ENCODE results near the gene GUCY1A2.
"Not testable (repeated sequence)": the region's sequence is repeated elsewhere in the genome, so short reads cannot be mapped to it uniquely, and the experiment has no call there.

Gene GUCY1A2

DNA sequence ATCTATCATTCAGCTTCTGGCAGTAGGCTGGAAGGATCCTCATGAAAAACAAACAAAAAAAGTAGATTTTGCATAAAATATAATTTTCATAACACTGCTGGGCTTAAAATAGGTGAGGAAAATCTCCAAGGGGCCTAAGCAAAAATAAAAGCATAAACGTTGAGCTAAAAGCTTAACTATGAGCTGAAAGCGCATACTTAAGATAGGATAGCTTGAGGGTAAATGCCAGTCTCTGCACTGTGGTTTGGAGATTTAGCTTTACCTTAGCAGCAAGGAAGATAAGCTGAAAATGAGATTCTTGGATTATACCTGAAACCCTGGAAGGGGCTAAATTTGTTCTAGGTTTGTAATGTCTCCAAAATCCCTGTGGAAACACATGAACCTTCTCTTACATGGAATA lies 183.7 kb downstream of the GUCY1A2 start:
- DNase-seq (no peak), ATAC-seq (replicated peaks) (no peak)
- no peaks in the 10 kb centered on the region for H3K36me3 Mint-ChIP-seq (ENCODE audit: insufficient read depth)
- no peaks in the 10 kb centered on the region for H3K27me3 Mint-ChIP-seq
- no peak overlapping the region for H3K4me3 Mint-ChIP-seq
- peaks cover 8 to 17% of the 10 kb centered on the region in 2 donors for H3K9me3 Mint-ChIP-seq
- H3K27ac Mint-ChIP-seq: no peak overlapping the region
- H3K4me1 Mint-ChIP-seq (ENCODE audit: low read depth in 2 of 2): no peaks in the 10 kb centered on the region

DNA sequence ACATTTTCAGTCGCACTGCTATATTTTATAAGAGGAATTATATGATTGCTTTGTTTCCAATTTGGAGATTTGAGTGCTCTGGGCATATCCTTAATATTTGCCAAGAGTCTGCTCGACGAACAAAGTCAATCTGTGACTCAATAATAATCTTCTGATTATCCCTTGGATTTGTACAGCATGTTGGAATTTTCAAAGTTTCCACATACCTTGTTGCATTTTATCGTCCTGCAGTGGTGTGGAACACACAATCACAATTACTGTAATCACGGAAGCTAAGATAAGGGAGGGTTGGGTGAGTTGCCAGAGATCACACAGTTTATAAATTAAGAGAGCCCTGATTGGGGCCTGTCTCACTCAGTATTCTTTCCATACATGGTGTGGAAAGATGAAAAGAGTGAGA lies 189.3 kb downstream of the GUCY1A2 start:
- Mint-ChIP-seq H3K27me3 (no peaks in the 10 kb centered on the region), H3K4me1 (ENCODE audit: low read depth in 2 of 2) (no peaks in the 10 kb centered on the region), H3K9me3 (peaks cover 0 to 8% of the 10 kb centered on the region in 2 donors), H3K27ac (no peak overlapping the region), H3K4me3 (no peak overlapping the region), H3K36me3 (ENCODE audit: insufficient read depth) (no peaks in the 10 kb centered on the region)
- DNase-seq (no peak), ATAC-seq (replicated peaks) (no peak)

DNA sequence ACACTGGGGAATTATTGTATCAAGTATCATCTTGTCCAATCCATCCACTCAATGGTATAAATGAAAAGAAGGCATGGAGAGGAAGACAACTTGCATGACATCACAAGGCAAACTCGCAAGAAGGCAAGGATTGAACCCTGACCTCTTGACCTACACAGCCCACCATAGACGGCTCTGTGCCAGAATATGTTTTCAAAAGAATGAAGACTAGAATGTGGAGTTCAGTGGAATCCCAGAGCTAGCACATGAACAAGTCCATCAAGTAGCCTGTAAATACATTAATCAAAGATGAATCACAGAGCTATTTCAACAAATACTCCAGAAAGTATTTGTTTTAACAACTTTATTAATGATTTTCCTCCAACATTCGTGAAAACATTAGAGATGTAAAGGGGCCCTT lies 189.7 kb downstream of the GUCY1A2 start:
- Mint-ChIP-seq H3K27ac (no peak overlapping the region), H3K4me1 (ENCODE audit: low read depth in 2 of 2) (no peaks in the 10 kb centered on the region), H3K4me3 (no peak overlapping the region), H3K36me3 (ENCODE audit: insufficient read depth) (no peaks in the 10 kb centered on the region), H3K9me3 (peaks cover under 1 to 8% of the 10 kb centered on the region in 2 donors), H3K27me3 (no peaks in the 10 kb centered on the region)
- ATAC-seq (replicated peaks) (no peak), DNase-seq (no peak)

DNA sequence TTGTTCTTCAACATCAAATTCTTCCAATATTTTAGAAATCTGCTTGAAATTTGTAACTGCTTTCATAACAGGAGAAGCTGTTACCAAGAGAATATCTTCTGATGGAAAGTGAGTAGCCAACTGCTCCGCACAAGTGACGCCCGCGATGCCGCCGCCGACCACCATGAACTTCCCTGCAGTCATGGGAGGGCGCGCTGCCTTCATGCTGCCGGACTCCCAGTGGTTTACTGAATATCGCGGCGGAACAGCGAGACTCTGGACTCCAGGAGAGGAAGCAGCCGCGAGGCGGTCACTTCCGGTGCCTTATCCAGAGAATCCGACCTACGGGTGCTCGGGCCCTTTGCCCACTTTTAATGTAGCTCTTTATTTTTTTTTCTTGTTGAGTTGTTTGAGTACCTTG lies 190.6 kb downstream of the GUCY1A2 start:
- Mint-ChIP-seq H3K4me1 (ENCODE audit: low read depth in 2 of 2) (no peaks in the 10 kb centered on the region), H3K27ac (no peak overlapping the region), H3K36me3 (ENCODE audit: insufficient read depth) (no peaks in the 10 kb centered on the region), H3K27me3 (no peaks in the 10 kb centered on the region), H3K9me3 (peaks cover 8 to 9% of the 10 kb centered on the region in 2 donors), H3K4me3 (no peak overlapping the region)
- DNase-seq: no peak
- ATAC-seq (replicated peaks): no peak

DNA sequence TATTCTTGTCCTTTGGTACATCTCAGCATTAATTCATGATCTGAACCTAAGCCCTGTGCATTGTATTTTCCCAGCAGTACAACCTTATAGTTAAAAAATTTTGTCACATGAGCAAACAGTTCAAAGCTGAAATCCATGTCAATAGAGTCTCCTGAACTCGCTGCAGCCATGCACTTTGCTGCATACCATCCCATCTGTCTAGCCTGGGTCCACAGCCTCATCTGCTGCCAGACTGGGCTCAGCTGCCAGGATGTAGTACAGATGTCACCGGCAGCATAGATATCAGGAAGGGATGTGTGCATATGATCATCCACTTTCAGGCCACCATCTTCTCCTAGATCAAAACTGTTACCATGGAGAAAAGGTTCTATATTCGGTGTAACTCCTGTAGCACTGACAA lies 191.7 kb downstream of the GUCY1A2 start:
- not testable (repeated sequence) for H3K36me3 Mint-ChIP-seq (ENCODE audit: insufficient read depth); H3K4me1 Mint-ChIP-seq (ENCODE audit: low read depth in 2 of 2); H3K4me3 Mint-ChIP-seq; ATAC-seq (replicated peaks); H3K27ac Mint-ChIP-seq; H3K27me3 Mint-ChIP-seq; DNase-seq
- H3K9me3 Mint-ChIP-seq: peaks cover 8 to 14% of the 10 kb centered on the region in 2 donors

DNA sequence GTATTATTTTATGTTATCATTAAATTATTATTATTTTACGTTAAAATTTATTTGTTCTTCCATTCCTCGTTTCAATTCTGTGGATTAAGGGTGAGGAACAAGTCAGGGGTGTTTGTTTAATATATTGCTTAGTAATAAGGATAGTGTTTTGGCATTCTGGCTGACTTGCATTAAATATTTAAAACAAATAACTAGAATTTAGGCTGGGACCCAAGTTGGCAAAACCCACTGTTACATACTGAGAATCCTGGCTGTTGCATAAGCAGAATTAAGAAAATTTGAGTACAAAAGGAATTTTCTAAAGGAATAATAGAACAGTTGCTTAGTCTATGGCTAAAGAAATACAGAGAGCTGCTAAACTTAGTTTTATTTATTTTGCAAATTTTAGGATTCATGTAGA lies 196.4 kb downstream of the GUCY1A2 start:
- no peaks in the 10 kb centered on the region for H3K36me3 Mint-ChIP-seq (ENCODE audit: insufficient read depth)
- H3K9me3 Mint-ChIP-seq: peaks cover 2 to 14% of the 10 kb centered on the region in 2 donors
- no peaks in the 10 kb centered on the region for H3K4me1 Mint-ChIP-seq (ENCODE audit: low read depth in 2 of 2)
- H3K27ac Mint-ChIP-seq: no peak overlapping the region
- H3K27me3 Mint-ChIP-seq: no peaks in the 10 kb centered on the region
- DNase-seq (no peak), ATAC-seq (replicated peaks) (no peak)
- no peak overlapping the region for H3K4me3 Mint-ChIP-seq

DNA sequence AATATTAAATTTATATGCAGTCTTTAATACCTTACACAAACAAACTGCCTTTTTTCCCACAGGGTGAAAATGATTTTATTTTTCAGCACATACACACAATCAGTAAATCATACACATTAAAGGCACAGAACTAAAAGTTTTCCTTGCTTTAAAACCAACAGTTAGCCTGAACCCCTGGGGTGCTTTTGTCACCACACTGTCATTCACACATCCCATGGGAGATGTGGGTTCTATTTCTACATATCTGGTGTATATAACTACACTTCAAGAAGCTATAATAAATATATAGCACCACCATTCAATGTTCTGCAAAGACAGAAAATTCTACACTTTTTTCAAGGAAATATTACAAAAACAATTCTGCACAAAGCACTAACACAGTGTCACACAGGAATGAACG lies 197.0 kb downstream of the GUCY1A2 start:
- no peak overlapping the region for H3K27ac Mint-ChIP-seq
- peaks cover 2 to 18% of the 10 kb centered on the region in 2 donors for H3K9me3 Mint-ChIP-seq
- H3K4me1 Mint-ChIP-seq (ENCODE audit: low read depth in 2 of 2): no peaks in the 10 kb centered on the region
- no peak overlapping the region for H3K4me3 Mint-ChIP-seq
- H3K36me3 Mint-ChIP-seq (ENCODE audit: insufficient read depth): no peaks in the 10 kb centered on the region
- H3K27me3 Mint-ChIP-seq: no peaks in the 10 kb centered on the region
- ATAC-seq (replicated peaks): no peak
- no peak for DNase-seq

DNA sequence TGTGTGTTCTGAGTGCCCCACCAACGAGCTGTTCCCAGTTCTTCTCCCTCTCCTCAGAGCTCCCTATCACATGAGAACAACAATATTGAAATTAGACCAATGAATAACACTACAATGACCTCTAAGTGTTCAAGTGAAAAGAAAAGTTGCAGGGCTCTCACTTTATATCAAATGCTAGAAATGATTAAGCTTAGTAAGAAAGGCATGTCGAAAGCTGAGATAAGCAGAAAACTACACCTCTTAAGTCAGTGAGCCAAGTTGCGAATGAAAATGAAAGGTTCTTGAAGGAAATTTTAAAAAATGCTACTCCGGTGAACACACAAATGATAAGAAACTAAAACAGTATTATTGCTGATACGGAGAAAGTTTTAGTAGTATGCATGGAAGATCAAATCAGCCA lies 199.8 kb downstream of the GUCY1A2 start:
- Mint-ChIP-seq H3K27ac (no peak overlapping the region), H3K27me3 (no peaks in the 10 kb centered on the region), H3K9me3 (peaks cover 6 to 20% of the 10 kb centered on the region in 2 donors), H3K36me3 (ENCODE audit: insufficient read depth) (no peaks in the 10 kb centered on the region), H3K4me1 (ENCODE audit: low read depth in 2 of 2) (no peaks in the 10 kb centered on the region), H3K4me3 (no peak overlapping the region)
- ATAC-seq (replicated peaks) (no peak), DNase-seq (no peak)

DNA sequence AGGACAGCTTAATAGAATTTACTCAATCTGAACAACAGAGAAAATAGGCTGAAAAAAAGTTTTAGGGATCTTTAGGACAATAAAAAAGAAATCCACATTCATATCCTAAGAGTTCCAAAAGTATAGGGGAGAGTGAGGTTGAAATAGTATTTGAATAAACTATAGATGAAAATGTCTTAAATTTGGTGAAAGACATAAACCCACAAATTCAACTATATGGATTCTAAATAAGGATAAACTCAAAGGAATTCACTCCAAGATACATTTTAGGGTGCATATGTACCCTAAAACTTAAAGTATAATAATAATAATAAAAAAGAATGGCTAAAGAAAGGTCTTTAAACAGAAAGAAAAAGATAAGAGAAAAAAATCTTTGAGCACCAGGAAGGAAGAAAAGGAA lies 203.1 kb downstream of the GUCY1A2 start:
- no peak overlapping the region for H3K27ac Mint-ChIP-seq
- no peaks in the 10 kb centered on the region for H3K27me3 Mint-ChIP-seq
- H3K4me1 Mint-ChIP-seq (ENCODE audit: low read depth in 2 of 2): no peaks in the 10 kb centered on the region
- H3K9me3 Mint-ChIP-seq: peaks cover 7 to 8% of the 10 kb centered on the region in 2 donors
- H3K36me3 Mint-ChIP-seq (ENCODE audit: insufficient read depth): no peaks in the 10 kb centered on the region
- H3K4me3 Mint-ChIP-seq: no peak overlapping the region
- no peak for ATAC-seq (replicated peaks)
- DNase-seq: no peak

DNA sequence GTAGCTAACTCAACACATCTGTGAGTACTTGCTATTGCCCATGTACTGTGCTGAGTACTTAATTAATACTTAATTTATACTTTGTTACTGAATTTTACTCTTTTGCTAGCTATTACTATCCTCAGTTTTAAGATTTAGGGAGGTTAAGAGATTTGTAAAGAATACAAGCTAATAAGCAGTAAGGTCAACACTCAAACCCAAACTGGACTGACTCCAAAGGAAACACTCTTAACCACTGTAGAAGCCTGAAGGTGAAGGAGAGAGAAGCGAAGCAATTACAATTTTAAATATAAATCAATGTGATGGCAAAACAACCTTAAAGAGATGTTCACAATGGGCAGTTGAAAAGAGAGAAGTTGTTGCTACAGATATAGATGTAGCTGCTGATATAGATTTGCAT lies 204.5 kb downstream of the GUCY1A2 start:
- no peaks in the 10 kb centered on the region for H3K4me1 Mint-ChIP-seq (ENCODE audit: low read depth in 2 of 2)
- H3K27ac Mint-ChIP-seq: no peak overlapping the region
- no peaks in the 10 kb centered on the region for H3K36me3 Mint-ChIP-seq (ENCODE audit: insufficient read depth)
- ATAC-seq (replicated peaks) (no peak), DNase-seq (no peak)
- no peaks in the 10 kb centered on the region for H3K27me3 Mint-ChIP-seq
- no peak overlapping the region for H3K4me3 Mint-ChIP-seq
- H3K9me3 Mint-ChIP-seq: peaks cover 7 to 8% of the 10 kb centered on the region in 2 donors

DNA sequence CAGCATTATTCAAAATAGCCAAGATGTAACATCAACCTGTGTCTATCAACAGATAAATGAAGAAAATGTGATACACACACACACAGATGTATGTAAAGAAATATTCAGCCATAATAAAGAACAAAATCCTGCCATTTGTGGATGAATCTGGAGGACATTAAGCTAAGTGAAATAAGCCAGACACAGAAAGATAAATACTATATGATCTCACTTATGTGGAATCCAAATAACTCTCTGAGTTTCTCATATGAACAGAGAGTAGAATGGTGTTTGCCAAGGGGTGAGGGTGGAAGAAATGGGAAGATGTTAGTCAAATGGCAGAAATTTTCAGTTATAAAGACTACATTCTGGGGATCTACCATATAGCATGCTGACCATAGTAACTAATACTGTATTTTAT lies 224.2 kb downstream of the GUCY1A2 start:
- Mint-ChIP-seq H3K36me3 (ENCODE audit: insufficient read depth) (no peaks in the 10 kb centered on the region), H3K4me3 (no peak overlapping the region)

DNA sequence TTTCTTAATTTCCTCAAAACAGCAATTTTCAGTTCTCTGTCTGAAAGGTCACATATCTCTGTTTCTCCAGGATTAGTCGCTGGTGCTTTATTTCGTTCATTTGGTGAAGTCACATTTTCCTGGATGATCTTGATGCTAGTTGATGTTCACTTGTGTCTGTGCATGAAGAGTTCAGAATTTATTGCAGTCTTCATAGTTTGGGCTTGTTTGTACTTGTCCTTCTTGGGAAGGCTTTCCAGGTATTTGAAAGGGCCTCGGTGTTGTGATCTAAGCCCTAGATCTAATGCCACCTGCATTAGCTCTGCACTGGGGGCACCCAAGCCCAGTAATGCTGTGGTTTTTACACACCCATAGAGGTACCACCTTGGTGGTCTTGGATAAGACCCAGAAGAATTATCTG lies 228.9 kb downstream of the GUCY1A2 start:
- no peak for ATAC-seq (replicated peaks)
- H3K4me1 Mint-ChIP-seq (ENCODE audit: low read depth in 2 of 2): no peaks in the 10 kb centered on the region
- no peaks in the 10 kb centered on the region for H3K27me3 Mint-ChIP-seq
- no peaks in the 10 kb centered on the region for H3K36me3 Mint-ChIP-seq (ENCODE audit: insufficient read depth)
- no peak overlapping the region for H3K4me3 Mint-ChIP-seq
- H3K9me3 Mint-ChIP-seq: peaks cover 2 to 14% of the 10 kb centered on the region in 2 donors
- H3K27ac Mint-ChIP-seq: no peak overlapping the region
- no peak for DNase-seq

More for the DNA sequence above, 224.2 kb downstream of the GUCY1A2 start:
- no peaks in the 10 kb centered on the region for H3K4me1 Mint-ChIP-seq (ENCODE audit: low read depth in 2 of 2)
- no peak for ATAC-seq (replicated peaks)
- DNase-seq: no peak
- H3K27ac Mint-ChIP-seq: no peak overlapping the region
- no peaks in the 10 kb centered on the region for H3K27me3 Mint-ChIP-seq
- peaks cover 8 to 16% of the 10 kb centered on the region in 2 donors for H3K9me3 Mint-ChIP-seq

DNA sequence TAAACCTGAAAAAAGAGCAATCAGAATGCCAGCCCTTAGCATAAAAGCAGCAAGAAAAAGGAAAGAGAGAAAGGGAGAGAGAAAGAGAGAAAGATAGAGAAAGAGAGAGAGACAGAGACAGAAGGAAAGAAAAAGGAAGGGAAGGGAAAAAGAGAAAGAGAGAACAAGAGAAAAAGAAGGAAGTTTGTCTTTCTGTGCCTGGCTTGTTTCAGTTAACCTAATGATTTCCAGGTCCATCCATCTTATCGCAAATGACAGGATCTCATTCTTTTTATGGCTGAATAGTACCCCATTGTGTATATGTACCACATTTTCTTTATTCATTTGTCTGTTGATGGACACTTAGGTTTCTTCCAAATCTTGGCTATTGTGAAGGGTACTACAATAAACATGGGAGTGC lies 230.8 kb downstream of the GUCY1A2 start:
- Mint-ChIP-seq H3K4me1 (ENCODE audit: low read depth in 2 of 2) (no peaks in the 10 kb centered on the region), H3K27me3 (no peaks in the 10 kb centered on the region), H3K27ac (no peak overlapping the region), H3K9me3 (peaks cover 5 to 21% of the 10 kb centered on the region in 2 donors), H3K36me3 (ENCODE audit: insufficient read depth) (no peaks in the 10 kb centered on the region), H3K4me3 (no peak overlapping the region)
- DNase-seq (no peak), ATAC-seq (replicated peaks) (no peak)

DNA sequence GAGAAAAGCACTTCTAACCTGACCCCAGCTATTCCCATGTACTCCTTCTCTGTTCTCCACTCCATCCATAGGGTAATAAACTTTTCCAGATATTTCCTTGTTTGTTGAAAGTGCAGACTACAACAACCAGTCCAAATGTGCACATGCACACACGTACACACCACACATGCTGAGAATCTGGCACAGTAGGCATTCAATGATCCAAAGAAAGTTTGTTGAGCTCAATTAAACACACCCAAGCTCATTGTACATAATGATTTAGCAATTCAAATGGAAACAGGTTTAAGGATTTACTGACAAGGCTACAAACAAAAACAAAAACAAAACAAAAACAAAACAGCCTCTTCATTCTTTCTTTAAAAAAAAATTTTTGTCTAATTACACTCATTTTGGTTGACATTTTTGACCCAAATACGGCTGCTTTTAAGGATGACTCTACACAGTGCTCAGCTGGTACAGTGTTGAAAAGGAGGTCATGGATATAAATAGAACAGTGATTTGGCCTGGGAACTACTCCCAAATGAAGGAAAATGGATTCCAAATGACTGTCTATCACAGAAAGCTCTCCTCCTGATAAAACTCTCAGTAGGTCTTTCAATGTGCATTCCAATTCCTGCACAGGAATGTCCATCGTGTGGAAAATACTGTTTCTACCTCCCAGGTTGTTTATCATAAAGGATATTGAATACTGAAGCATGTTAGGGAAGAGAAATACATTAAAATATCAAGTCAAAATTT lies 232.2 kb downstream of the GUCY1A2 start:
- DNase-seq (no peak), ATAC-seq (replicated peaks) (no peak)
- H3K27ac Mint-ChIP-seq: no peak overlapping the region
- H3K9me3 Mint-ChIP-seq: peaks cover 5 to 21% of the 10 kb centered on the region in 2 donors
- H3K4me1 Mint-ChIP-seq (ENCODE audit: low read depth in 2 of 2): no peaks in the 10 kb centered on the region
- no peak overlapping the region for H3K4me3 Mint-ChIP-seq
- H3K27me3 Mint-ChIP-seq: no peaks in the 10 kb centered on the region
- H3K36me3 Mint-ChIP-seq (ENCODE audit: insufficient read depth): no peaks in the 10 kb centered on the region
